ENCODE results near the gene HOXA3. TPM values are rescaled to one million over a fixed set of nuclear protein-coding genes. Genes with fewer than 3 reads are reported as not detected.

HOXA3 gene
- total RNA-seq, 1 donor from 2014 or later = not detected

- no peak within 1 kb of the TSS for H2AFZ ChIP-seq (ENCODE audit: low read depth, low read length)
- no peak within 1 kb of the TSS for H3K4me3 Mint-ChIP-seq (ENCODE audit: unreplicated experiment)
- DNase-seq (ENCODE audit: low read depth) = no peak
Observed at GRCh38 chr7:27185013-27185853, 32.9 kb upstream of the HOXA3 start, which contains the start of gene HOXA11. Gene HOXA11, minus strand, starts transcription at chr7:27185232. Its CDS starts 88 bp downstream, at chr7:27185144.

GRCh38 chr7:27184337-27185012 lies 32.1 kb upstream of the HOXA3 start:
- Mint-ChIP-seq H3K27me3 (ENCODE audit: low read depth, unreplicated experiment) (peaks cover 88% of the 10 kb centered on the region), H3K4me3 (ENCODE audit: unreplicated experiment) (no peak overlapping the region), H3K27ac (ENCODE audit: unreplicated experiment) (peak overlapping the region; percentile 72), H3K4me1 (ENCODE audit: low read depth, unreplicated experiment) (no peaks in the 10 kb centered on the region), H3K9me3 (ENCODE audit: unreplicated experiment) (peaks cover 23% of the 10 kb centered on the region), H3K36me3 (ENCODE audit: low read depth, unreplicated experiment) (peaks cover 2% of the 10 kb centered on the region)
- FAIRE-seq = no peak
- no peak overlapping the region for H3K27ac ChIP-seq (ENCODE audit: low read depth, low read length)
- peaks cover 97% of the 10 kb centered on the region for H3K27me3 ChIP-seq (ENCODE audit: insufficient read depth, low read length)
- DNase-seq (ENCODE audit: low read depth) = no peak
- H2AFZ ChIP-seq (ENCODE audit: low read depth, low read length) = no peak overlapping the region
- H3K4me3 ChIP-seq (ENCODE audit: insufficient read depth, low read depth, low read length) = peak overlapping the region; percentile 36
- H3K36me3 ChIP-seq (ENCODE audit: insufficient read depth, low read length) = no peaks in the 10 kb centered on the region
- peaks cover 6% of the 10 kb centered on the region for H3K9me3 ChIP-seq (ENCODE audit: insufficient read depth, low read depth, low read length)
- H3K9ac ChIP-seq (ENCODE audit: low read length) = no peak overlapping the region
- peak overlapping the region; percentile 75 for H3K4me2 ChIP-seq (ENCODE audit: low read length)
- H3K4me1 ChIP-seq (ENCODE audit: insufficient read depth, low read length) = peaks cover 9% of the 10 kb centered on the region
- peak; percentile 71 for TF ChIP-seq EZH2 (IDR thresholded peaks at IDR 0.05; ENCODE audit: insufficient read depth, low read length)
- no peak for TF ChIP-seq CTCF (IDR thresholded peaks at IDR 0.05; ENCODE audit: insufficient read depth, low read depth, low read length)
- H3K79me2 ChIP-seq (ENCODE audit: insufficient read depth, low read length) = no peaks in the 10 kb centered on the region
- peaks cover 14% of the 10 kb centered on the region for H4K20me1 ChIP-seq (ENCODE audit: insufficient read depth, low read length)

More at GRCh38 chr7:27185013-27185853, 32.9 kb upstream of the HOXA3 start, which contains the start of gene HOXA11:
- Mint-ChIP-seq H3K4me1 (ENCODE audit: low read depth, unreplicated experiment) (no peaks in the 10 kb centered on the region), H3K9me3 (ENCODE audit: unreplicated experiment) (peaks cover 24% of the 10 kb centered on the region), H3K27me3 (ENCODE audit: low read depth, unreplicated experiment) (peaks cover 90% of the 10 kb centered on the region), H3K27ac (ENCODE audit: unreplicated experiment) (peak within 1 kb of the TSS; percentile 72), H3K36me3 (ENCODE audit: low read depth, unreplicated experiment) (peaks cover 2% of the 10 kb centered on the region)
- Histone ChIP-seq H4K20me1 (ENCODE audit: insufficient read depth, low read length) (peaks cover 20% of the 10 kb centered on the region), H3K36me3 (ENCODE audit: insufficient read depth, low read length) (no peaks in the 10 kb centered on the region), H3K9ac (ENCODE audit: low read length) (no peak within 1 kb of the TSS), H3K79me2 (ENCODE audit: insufficient read depth, low read length) (no peaks in the 10 kb centered on the region), H3K9me3 (ENCODE audit: insufficient read depth, low read depth, low read length) (peaks cover 6% of the 10 kb centered on the region), H3K27ac (ENCODE audit: low read depth, low read length) (no peak within 1 kb of the TSS), H3K27me3 (ENCODE audit: insufficient read depth, low read length) (peaks cover 97% of the 10 kb centered on the region), H3K4me2 (ENCODE audit: low read length) (peak within 1 kb of the TSS; percentile 75), H3K4me3 (ENCODE audit: insufficient read depth, low read depth, low read length) (peak within 1 kb of the TSS; percentile 36), H3K4me1 (ENCODE audit: insufficient read depth, low read length) (peaks cover 6% of the 10 kb centered on the region)
- TF ChIP-seq EZH2 (IDR thresholded peaks at IDR 0.05; ENCODE audit: insufficient read depth, low read length) (no peak), CTCF (IDR thresholded peaks at IDR 0.05; ENCODE audit: insufficient read depth, low read depth, low read length) (no peak)
- peak; percentile 55 for FAIRE-seq
